ENCODE measurements around the gene KMT5B. TPM values are rescaled to one million over a fixed set of nuclear protein-coding genes. Genes with fewer than 3 reads are reported as not detected.

Gene KMT5B
- total RNA-seq, 1 donor from 2014 or later = 43.7 TPM

DNA sequence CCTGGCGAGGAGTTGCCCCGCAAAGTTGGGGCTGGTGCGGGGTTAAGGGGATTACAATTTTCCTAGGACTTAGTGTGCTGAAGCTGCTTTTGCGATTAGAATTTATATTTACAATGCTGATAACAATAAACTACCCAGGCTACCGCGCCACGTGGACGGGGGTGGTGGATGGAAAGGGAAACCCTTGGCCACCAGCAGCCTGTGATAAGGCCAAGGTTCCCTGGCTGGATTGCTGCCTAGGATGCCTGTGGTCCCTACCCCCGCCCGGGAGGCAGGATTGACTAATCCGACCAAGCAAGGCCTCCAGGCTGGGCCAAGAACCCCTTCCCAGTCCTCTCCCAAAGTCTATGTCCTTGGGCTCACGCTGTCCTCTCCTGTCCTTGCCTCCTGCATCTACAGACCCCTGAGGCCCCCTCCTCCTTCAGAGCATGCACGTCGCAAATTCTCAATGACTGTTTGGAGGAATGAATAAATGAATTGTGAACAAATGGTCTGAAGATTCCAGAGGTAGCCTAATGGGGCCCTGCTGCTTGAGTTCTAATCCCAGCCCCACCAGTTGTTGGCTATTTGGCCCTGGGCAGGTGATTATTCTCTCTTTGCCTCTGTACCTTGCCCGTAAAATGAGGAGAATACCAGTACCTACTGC is 84.3 kb downstream of the KMT5B start:
- DNase-seq (ENCODE audit: low read depth, low spot score) = no peak
- Mint-ChIP-seq H3K36me3 (ENCODE audit: low read depth) (peaks cover 5% of the 10 kb centered on the region), H3K27ac (ENCODE audit: unreplicated experiment) (no peak overlapping the region), H3K4me3 (peak overlapping the region; percentile 79), H3K27me3 (ENCODE audit: low read depth) (no peaks in the 10 kb centered on the region), H3K9me3 (peaks cover 8% of the 10 kb centered on the region), H3K4me1 (peaks cover 4% of the 10 kb centered on the region)
- TF ChIP-seq, protein P1, sequence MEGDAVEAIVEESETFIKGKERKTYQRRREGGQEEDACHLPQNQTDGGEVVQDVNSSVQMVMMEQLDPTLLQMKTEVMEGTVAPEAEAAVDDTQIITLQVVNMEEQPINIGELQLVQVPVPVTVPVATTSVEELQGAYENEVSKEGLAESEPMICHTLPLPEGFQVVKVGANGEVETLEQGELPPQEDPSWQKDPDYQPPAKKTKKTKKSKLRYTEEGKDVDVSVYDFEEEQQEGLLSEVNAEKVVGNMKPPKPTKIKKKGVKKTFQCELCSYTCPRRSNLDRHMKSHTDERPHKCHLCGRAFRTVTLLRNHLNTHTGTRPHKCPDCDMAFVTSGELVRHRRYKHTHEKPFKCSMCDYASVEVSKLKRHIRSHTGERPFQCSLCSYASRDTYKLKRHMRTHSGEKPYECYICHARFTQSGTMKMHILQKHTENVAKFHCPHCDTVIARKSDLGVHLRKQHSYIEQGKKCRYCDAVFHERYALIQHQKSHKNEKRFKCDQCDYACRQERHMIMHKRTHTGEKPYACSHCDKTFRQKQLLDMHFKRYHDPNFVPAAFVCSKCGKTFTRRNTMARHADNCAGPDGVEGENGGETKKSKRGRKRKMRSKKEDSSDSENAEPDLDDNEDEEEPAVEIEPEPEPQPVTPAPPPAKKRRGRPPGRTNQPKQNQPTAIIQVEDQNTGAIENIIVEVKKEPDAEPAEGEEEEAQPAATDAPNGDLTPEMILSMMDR (conservative IDR thresholded peaks at IDR 0.05) = no peak

DNA sequence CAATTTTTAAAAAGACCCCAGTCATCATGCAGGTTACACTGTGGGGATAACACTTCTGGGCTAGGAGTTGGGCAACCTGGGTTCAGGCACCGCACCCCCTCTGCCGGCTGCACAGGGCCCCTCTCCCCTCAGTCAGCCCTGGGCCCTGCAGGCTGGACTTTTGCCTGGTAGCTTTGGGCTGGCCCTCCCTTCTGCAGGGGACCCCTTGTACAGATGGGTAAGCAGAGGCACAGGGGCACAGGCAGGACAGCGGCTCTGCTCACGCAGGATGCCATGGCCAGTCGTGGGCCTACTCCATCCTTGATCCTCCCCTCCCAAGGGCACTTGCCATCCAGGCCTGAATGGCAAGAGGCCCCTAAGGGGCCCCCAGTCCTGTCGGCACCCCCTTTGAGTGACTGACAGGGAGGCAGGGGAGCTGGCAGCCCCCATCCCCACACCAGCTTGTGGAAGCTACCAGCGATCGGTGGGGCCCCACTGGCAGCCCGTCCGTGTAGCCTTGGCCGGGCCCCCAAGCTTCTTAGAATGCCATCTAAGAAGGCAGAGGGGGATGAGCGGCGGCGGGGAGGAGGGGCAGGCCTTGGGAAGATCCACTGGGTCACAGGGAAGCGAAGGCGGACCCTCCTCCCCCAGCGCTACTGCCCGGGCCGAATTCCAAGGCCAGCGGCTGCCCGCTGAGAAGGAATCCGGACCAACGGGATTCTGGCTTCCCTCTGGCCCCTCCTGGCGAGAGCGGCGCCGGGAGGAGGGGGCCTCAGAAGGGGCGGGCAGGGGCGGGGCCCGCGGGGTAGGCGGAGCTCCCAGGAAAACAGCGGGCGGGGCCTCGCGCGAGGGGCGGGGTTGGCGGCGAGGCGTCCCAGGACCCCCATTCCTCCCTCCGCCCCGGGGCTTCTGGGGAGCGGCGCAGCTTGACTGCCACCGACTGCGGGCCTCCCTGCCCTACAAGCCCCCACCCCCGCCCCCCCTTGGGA is 85.1 kb downstream of the KMT5B start:
- DNase-seq (ENCODE audit: low read depth, low spot score) = peak; percentile 66

DNA sequence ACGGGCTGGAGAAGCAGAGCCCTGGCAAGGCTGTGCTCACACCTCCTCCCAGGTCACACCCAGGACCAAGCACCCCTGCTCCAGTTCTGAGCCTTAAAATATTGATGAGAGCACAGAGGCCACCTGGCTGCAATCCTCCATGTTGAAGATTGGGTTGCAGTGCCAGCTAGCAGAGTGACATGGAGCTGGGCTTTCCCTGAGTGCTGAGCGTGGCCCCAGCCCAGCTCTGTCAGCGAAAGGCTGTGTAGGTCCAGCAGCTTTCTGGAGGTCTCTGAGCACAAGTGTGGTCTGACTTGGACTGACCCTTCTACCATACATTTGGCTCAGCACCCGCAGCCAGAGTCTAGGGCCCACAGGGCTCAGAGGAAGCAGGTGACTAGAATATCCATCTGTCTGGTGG is 87.9 kb downstream of the KMT5B start:
- H3K36me3 Mint-ChIP-seq (ENCODE audit: low read depth) = no peaks in the 10 kb centered on the region
- H3K27me3 Mint-ChIP-seq (ENCODE audit: low read depth) = no peaks in the 10 kb centered on the region
- no peak for DNase-seq (ENCODE audit: low read depth, low spot score)
- H3K4me1 Mint-ChIP-seq = peaks cover 17% of the 10 kb centered on the region
- no peak overlapping the region for H3K4me3 Mint-ChIP-seq
- TF ChIP-seq, protein P1 (conservative IDR thresholded peaks at IDR 0.05) = no peak
- no peaks in the 10 kb centered on the region for H3K9me3 Mint-ChIP-seq
- H3K27ac Mint-ChIP-seq (ENCODE audit: unreplicated experiment) = no peak overlapping the region

More for the DNA sequence above, 85.1 kb downstream of the KMT5B start:
- Mint-ChIP-seq H3K4me1 (peaks cover 6% of the 10 kb centered on the region), H3K36me3 (ENCODE audit: low read depth) (peaks cover 5% of the 10 kb centered on the region), H3K9me3 (peaks cover 8% of the 10 kb centered on the region), H3K27me3 (ENCODE audit: low read depth) (no peaks in the 10 kb centered on the region), H3K27ac (ENCODE audit: unreplicated experiment) (no peak overlapping the region), H3K4me3 (peak overlapping the region; percentile 79)
- TF ChIP-seq, protein P1 (conservative IDR thresholded peaks at IDR 0.05) = no peak

DNA sequence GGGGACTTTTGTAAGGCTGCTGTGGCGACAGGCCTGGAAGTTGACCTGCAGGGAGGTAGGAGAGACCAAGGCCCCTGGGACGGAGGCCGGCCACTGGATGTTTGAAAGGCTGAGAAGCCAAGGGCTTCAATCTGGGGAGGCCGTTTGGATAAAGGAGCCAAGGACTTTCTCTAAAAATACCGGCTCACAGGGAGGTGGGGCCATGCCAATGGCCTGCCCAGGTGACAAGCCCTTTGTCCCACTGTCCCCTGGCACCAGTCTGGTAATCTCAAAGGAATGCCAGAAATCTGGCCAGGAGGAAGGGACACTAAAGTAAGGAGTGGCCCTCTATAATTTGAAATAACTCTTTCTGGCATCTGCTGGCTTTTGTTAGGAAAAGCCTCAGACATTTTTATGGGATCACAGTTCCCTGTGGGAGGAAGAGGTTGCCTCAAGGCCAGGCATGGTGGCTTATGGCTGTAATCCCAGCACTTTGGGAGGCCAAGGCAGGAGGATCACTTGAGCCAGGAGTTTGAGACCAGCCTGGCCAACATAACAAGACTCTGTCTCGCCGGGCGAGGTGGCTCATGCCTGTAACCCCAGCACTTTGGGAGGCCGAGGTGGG is 90.1 kb downstream of the KMT5B start:
- Mint-ChIP-seq H3K4me3 (peak overlapping the region; percentile 80), H3K9me3 (no peaks in the 10 kb centered on the region), H3K36me3 (ENCODE audit: low read depth) (no peaks in the 10 kb centered on the region), H3K4me1 (peaks cover 35% of the 10 kb centered on the region), H3K27ac (ENCODE audit: unreplicated experiment) (no peak overlapping the region), H3K27me3 (ENCODE audit: low read depth) (no peaks in the 10 kb centered on the region)
- TF ChIP-seq, protein P1 (conservative IDR thresholded peaks at IDR 0.05) = no peak
- no peak for DNase-seq (ENCODE audit: low read depth, low spot score)

DNA sequence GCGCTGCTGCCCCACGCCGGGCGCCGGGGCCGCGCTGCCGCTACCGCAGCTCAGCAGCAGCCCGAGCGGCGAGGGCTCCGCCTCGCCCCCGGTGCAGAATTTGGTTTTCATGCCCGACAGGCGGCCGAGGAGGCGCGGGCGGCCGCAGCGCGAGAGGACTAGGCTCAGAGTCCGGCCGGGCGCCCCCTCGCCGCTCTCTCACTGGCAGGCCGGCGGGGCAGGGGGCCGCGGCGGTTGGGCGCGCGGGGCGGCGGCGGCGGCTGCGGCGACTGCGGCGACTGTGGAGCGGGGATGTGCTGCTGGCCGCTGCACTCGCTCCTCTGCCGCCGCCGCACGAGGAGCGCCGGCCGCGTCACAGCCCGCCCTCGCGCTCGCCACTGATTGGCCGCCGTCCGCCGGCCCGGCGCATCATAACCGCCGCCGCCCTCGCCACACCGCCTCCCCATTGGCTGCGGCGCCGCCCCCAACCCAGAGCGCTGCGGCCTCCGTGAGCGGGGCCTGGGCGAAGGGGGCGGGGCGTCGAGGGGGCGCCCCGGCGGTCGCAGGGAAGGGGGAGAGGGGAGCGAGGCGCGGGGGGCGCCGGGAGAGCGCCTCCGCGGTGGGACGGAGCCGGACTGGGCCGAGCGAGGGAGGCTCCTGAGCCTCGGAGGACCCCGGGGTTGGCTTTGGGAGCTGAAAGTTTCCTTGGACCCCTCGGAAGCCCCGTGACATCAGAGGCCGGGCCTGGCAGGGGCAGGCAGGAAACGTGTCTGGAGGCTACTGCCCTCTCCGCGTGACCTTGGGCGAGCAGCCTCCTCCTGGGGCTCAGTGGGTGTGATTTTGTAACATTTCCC is 91.8 kb downstream of the KMT5B start, which contains the start of gene CHKA:
Gene CHKA, minus strand, starts transcription at position 322 of the 833 bp plus-strand sequence. Its CDS starts 211 bp downstream, at position 111.
- TF ChIP-seq, protein P1 (conservative IDR thresholded peaks at IDR 0.05) = no peak
- H3K27ac Mint-ChIP-seq (ENCODE audit: unreplicated experiment) = peak within 1 kb of the TSS; percentile 94
- H3K27me3 Mint-ChIP-seq (ENCODE audit: low read depth) = no peaks in the 10 kb centered on the region
- H3K9me3 Mint-ChIP-seq = no peaks in the 10 kb centered on the region
- H3K4me3 Mint-ChIP-seq = peak within 1 kb of the TSS; percentile 90
- no peaks in the 10 kb centered on the region for H3K36me3 Mint-ChIP-seq (ENCODE audit: low read depth)
- peaks cover 48% of the 10 kb centered on the region for H3K4me1 Mint-ChIP-seq
- DNase-seq (ENCODE audit: low read depth, low spot score) = peak; percentile 85
